Esophagus muscularis mucosa (tissue), 4 donors: ENCODE measurements around the gene HPS3. TPM values are rescaled to one million over a fixed set of nuclear protein-coding genes. Genes with fewer than 3 reads are reported as not detected.
A peak's percentile ranks its signal among the peaks of the same experiment; 100 is the strongest.

Source experiments
- DNase-seq: peaks from one replicate; pipeline ENCODE4 v3.0.0-alpha.2; 2017; ENCODE audit errors: extremely low spot score
- H3K27ac ChIP-seq, 4 donors: fragments of 200-600 bp; sonication (generic); replicated peaks in 1 of 4; 1 replicate in 3 of 4; 2 replicates in 1 of 4; pipeline ENCODE4 v1.5.1; 2016 to 2019; ENCODE audit warnings: mild to moderate bottlenecking in 1 of 4
- H3K27me3 ChIP-seq, 4 donors: fragments of 200-600 bp; sonication (generic); one replicate each; pipeline versions ENCODE4 v1.5.1 to v1.6.0; 2016 to 2019
- H3K36me3 ChIP-seq, 4 donors: fragments of 200-600 bp; sonication (generic); one replicate each; pipeline ENCODE4 v1.5.1; 2016 to 2019
- H3K4me1 ChIP-seq, 4 donors: fragments of 200-600 bp; sonication (generic); one replicate each; pipeline ENCODE4 v1.5.1; 2016 to 2019
- H3K4me3 ChIP-seq, 4 donors: fragments of 200-600 bp; sonication (generic); 1 replicate in 2 of 4; 2 replicates in 2 of 4; pipeline ENCODE4 v1.5.1; 2016 to 2019; ENCODE audit warnings: mild to moderate bottlenecking in 4 of 4, moderate library complexity in 1 of 4
- H3K9me3 ChIP-seq, 4 donors: fragments of 200-600 bp; sonication (generic); 1 replicate in 3 of 4; 2 replicates in 1 of 4; pipeline ENCODE4 v1.5.1; 2016 to 2019
- CTCF ChIP-seq, 3 experiments: fragments of 200-600 bp in 2 of 3; fragments of 450-650 bp in 1 of 3; sonication (generic) in 2 of 3; IDR thresholded peaks; one replicate each; pipeline ENCODE4 v1.5.1; 2017 to 2019; ENCODE audit warnings: antibody characterized with exemption in 3 of 3, mild to moderate bottlenecking in 2 of 3, moderate library complexity in 1 of 3
- EP300 ChIP-seq: sonication (generic); formaldehyde crosslinking; IDR thresholded peaks from one replicate; pipeline ENCODE4 v1.6.1; 2017; ENCODE audit warnings: antibody characterized with exemption
- POLR2A ChIP-seq: fragments of 450-650 bp; IDR thresholded peaks from one replicate; pipeline ENCODE4 v1.6.1; 2017; ENCODE audit warnings: antibody characterized with exemption, moderate library complexity, mild to moderate bottlenecking, low read depth
- POLR2AphosphoS5 ChIP-seq, 2 donors: sonication (generic); formaldehyde crosslinking; IDR thresholded peaks; one replicate each; pipeline ENCODE4 v1.6.1; 2017; ENCODE audit warnings: antibody characterized with exemption in 2 of 2
- WGBS: methylation state at CpG from one replicate; pipeline ENCODE4 v1.1.5; 2018; 5-methylcytosine and 5-hydroxymethylcytosine counted together
- intact Hi-C: fragments of 100-400 bp; cut with DNase I; formaldehyde crosslinking; loops from one replicate; pipeline ENCODE4 v1.15.1; 2023
- small RNA-seq, 3 donors: library from RNA; depleted of rRNA; stranded (forward); fragments of <200 nt; gene quantifications; one replicate each; pipeline ENCODE3, GENCODE V24; 2016
- total RNA-seq, 4 donors: library from RNA; depleted of rRNA; stranded (reverse); fragments of >200 nt; gene quantifications; one replicate each; pipeline versions ENCODE4 v1.1.0 to v1.2.1, GENCODE V29; 2016

HPS3 gene
- total RNA-seq, 4 donors from 2014 or later, result 10.6 to 15.9 (median 12.4) TPM

DNA sequence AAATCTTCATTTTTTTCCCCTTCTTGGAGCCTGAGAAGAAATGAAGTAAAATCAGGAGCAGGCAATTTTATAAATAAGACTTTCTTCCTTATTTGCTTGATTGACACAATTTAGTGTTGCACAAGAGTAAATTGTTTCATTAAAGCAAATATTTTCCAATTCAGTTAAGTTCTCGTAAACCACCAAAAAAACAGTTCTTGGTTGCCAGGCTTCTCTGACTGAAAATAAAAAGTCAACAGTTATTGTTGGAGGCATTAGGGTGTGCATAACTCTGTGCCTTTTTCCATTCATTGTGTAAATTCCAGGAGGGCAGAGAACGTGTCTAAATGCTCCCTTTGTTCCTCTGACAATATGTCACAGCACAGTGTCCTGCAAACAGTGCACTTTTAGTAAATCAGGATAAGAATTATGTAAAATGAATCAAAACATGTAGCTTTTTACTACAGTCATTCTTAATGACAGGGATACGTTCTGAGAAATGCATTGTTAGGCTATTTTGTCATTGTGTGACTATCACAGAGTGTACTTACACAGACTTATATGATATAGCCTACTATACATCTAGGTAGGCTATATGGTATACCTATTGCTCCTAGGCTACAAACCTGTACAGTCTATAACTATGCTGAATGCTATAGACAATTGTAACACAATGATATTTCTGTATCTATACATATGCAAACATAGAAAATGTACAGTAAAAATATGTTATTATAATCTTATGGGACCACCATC is 92.5 kb downstream of the HPS3 start, which contains the start of gene CP:
Gene CP, minus strand, starts transcription at position 47 of the 735 bp plus-strand sequence. Its CDS starts 37 bp downstream, at position 10.
- intact Hi-C loops, result no loop called here
- no peaks in the 10 kb centered on the region for H3K36me3 ChIP-seq
- no peaks in the 10 kb centered on the region for H3K27me3 ChIP-seq
- no peaks in the 10 kb centered on the region for H3K9me3 ChIP-seq
- no peak for TF ChIP-seq POLR2A
- no peak for TF ChIP-seq EP300
- no peak for TF ChIP-seq POLR2AphosphoS5 (IDR thresholded peaks at IDR 0.05)
- no peak for TF ChIP-seq CTCF (IDR thresholded peaks at IDR 0.05)
- 59% methylated on average over 3 of the region's 3 CpGs for WGBS
- peak within 1 kb of the TSS in 1 of 4 donors; percentile 24 for H3K4me3 ChIP-seq
- DNase-seq, result no peak
- peaks cover 4 to 14% (median 10%) of the 10 kb centered on the region in 4 donors for H3K4me1 ChIP-seq
- no peak within 1 kb of the TSS for H3K27ac ChIP-seq

Small RNA genes within 50 kb of the gene (small RNA-seq; reads per million reads assigned to genes)
- gene RF00019, result 0 reads per million in 3 donors

Other genes starting within 250 kb of the HPS3 start
- 100 to 1,000 TPM; 101 to 177 (median 141) TPM for gene GYG1, start 138.1 kb upstream of the HPS3 start, total RNA-seq
- 10 to 100 TPM; 13.3 to 26.2 (median 19.4) TPM for gene HLTF, start 43.1 kb upstream of the HPS3 start, total RNA-seq
- 1 to 10 TPM; 5.6 to 8.1 (median 6.0) TPM for gene CP, start 92.2 kb downstream of the HPS3 start, total RNA-seq
- gene TM4SF18, start 204.0 kb downstream of the HPS3 start, total RNA-seq, result 10 to 100 TPM in 1 of 4 donors, 1 to 10 TPM in 2, under 1 TPM in 1; 0.83 to 10.6 (median 6.5) TPM
- 100 to 1,000 TPM in 1 of 4 donors, 10 to 100 TPM in 3; 28.7 to 151 (median 77.7) TPM for gene TM4SF1, start 248.0 kb downstream of the HPS3 start, total RNA-seq